Measurements from ENCODE around the gene EIF3I.

DNA sequence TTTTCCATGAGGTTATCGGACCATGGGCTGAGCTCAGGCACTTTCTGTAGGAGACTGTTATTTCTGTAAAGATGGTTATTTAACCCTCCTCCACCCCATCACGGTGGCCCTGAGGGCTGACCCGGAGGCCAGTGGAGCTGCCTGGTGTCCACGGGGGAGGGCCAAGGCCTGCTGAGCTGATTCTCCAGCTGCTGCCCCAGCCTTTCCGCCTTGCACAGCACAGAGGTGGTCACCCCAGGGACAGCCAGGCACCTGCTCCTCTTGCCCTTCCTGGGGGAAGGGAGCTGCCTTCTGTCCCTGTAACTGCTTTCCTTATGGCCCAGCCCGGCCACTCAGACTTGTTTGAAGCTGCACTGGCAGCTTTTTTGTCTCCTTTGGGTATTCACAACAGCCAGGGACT, 24.4 kb upstream of the EIF3I start:
- TF ChIP-seq, protein P1, sequence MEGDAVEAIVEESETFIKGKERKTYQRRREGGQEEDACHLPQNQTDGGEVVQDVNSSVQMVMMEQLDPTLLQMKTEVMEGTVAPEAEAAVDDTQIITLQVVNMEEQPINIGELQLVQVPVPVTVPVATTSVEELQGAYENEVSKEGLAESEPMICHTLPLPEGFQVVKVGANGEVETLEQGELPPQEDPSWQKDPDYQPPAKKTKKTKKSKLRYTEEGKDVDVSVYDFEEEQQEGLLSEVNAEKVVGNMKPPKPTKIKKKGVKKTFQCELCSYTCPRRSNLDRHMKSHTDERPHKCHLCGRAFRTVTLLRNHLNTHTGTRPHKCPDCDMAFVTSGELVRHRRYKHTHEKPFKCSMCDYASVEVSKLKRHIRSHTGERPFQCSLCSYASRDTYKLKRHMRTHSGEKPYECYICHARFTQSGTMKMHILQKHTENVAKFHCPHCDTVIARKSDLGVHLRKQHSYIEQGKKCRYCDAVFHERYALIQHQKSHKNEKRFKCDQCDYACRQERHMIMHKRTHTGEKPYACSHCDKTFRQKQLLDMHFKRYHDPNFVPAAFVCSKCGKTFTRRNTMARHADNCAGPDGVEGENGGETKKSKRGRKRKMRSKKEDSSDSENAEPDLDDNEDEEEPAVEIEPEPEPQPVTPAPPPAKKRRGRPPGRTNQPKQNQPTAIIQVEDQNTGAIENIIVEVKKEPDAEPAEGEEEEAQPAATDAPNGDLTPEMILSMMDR (IDR thresholded peaks at IDR 0.05), result no peak
- no peak for TF ChIP-seq POLR2A (IDR thresholded peaks at IDR 0.05)
